GM10266 (cell line): ENCODE data around the gene HCFC2.

Experiments used
- DNase-seq: peaks from one replicate; pipeline ENCODE4 v3.0.0; 2012; ENCODE audit errors: extremely low spot score
- CTCF ChIP-seq: IDR thresholded peaks from 2 replicates; pipeline ENCODE4 v1.5.1; 2012; ENCODE audit warnings: mild to moderate bottlenecking, low read depth; ENCODE audit not compliant: control insufficient read depth, insufficient read depth; ENCODE audit errors: missing control alignments

HCFC2 gene

DNA sequence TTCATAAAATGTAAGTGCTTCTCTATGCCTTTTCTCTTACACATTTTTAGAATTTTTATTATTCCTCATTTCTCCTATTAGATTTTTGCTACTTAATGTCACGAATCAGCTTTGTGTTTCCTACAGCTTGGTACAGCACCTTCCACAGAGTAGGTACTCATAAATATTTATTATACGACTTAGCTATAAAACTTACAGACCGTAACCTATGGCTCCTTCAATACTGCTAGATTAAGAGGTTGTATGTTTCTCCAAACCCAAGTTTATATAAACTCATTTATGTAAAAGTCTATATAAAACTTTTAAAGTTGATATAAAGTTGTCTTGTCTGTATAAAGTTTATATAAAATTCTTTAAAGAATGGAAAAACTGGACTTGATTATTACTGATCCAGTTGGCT lies 62.2 kb downstream of the HCFC2 start:
- no peak for DNase-seq
- TF ChIP-seq CTCF: no peak

GRCh38 chr12:104130760-104131159 lies 66.4 kb downstream of the HCFC2 start:
- DNase-seq: no peak
- TF ChIP-seq CTCF: no peak

DNA sequence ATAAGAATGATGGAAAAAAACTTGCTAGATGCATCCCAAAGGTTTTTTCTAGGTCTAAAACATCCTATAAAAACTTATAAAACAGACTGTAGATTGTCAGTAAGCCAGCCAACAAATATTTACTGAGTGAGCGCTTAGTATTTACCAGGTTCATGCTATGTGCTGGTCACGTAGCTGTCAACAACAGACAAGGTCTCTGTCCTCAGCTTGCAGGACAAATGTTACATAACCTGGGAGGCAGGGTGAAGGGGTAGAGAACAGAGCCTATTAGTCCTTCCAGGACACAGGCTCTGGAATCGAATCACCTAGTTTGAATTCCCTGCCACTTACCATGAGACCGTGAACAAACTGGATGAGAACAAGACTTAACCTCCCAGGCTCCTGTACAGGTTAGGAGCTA lies 67.3 kb downstream of the HCFC2 start:
- no peak for DNase-seq
- TF ChIP-seq CTCF: no peak

DNA sequence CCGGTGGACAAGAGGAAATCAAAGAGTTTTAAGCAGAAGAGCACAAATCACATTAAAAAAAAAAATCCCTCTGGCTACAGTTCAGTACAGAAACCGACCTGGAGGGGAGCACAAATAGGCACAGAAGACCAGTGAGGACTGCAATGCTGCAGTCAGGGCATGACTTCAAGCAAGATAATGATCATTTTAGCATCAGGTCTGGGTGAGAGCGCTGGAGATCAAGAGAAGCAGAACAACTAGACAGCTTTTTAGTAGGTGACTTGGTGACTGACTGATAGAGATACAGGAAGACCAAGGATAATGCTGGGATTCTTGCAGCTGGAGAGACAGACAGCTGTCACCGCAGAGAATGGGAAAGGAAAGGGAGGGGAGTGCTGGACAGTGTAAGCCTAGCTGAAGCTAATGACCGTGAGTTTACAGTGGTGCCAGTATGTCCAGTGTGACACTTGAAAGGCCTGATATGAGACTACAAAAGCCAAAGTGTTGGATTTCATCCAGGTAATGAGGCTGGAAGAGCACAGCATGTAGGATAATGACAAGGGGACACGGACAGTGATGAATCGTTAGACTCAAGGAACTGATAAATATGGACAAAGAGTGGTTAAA lies 68.1 kb downstream of the HCFC2 start:
- DNase-seq: no peak
- TF ChIP-seq CTCF: no peak

DNA sequence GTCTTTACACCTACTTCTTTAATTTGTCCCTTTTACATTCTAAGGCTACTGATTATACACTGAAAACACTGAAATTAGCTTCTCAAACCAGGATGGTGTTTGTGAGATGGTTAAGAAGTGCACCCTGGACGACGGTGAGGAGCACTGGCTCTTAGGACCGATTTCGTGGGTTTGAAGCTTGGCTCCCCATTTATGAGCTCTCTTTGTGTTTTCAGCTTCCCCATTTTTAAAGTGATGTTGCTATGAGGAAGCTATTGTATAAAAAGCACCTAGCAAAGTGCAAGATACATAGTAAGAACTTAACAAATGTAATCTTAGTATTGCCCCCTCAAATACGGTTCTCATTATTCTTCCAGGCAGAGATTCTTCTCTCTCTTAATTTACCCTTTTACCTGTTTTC lies 69.0 kb downstream of the HCFC2 start:
- no peak for TF ChIP-seq CTCF
- DNase-seq: no peak

- no peak for DNase-seq
- no peak for TF ChIP-seq CTCF
Measured at GRCh38 chr12:104133866-104134265, 69.5 kb downstream of the HCFC2 start.

GRCh38 chr12:104134882-104135281 lies 70.6 kb downstream of the HCFC2 start:
- no peak for DNase-seq

More at GRCh38 chr12:104134882-104135281, 70.6 kb downstream of the HCFC2 start:
- no peak for TF ChIP-seq CTCF
